ENCODE results near the gene SESN1. TPM values are rescaled to one million over a fixed set of nuclear protein-coding genes. Genes with fewer than 3 reads are reported as not detected.

Gene SESN1
- total RNA-seq, 1 experiment from 2014 or later: 17.5 TPM

DNA sequence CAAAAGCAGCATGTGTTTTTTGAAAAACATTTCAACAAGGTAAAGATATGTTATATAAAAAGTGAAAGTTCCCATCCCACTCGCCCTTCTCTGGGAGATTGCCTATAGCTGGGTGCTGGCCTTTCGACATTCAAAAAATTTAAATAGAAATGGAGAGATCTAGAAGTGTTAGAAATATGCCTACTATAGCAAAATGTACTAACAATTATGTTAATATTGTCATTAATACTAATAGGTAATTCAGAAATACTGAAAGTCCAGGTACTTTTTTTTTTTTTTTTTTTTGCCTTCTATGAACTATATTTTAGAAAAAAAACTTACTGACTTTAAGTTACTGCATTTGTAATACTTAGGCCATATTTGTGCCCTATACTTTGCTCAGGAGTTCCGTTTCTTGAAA, 87.1 kb downstream of the SESN1 start:
- Histone ChIP-seq H2AFZ (ENCODE audit: low read length) (no peak overlapping the region), H2BK12ac (ENCODE audit: insufficient read length, low read depth, low read length) (no peak overlapping the region), H3K4me2 (ENCODE audit: insufficient read depth, insufficient read length, low read length) (no peak overlapping the region), H2BK15ac (ENCODE audit: low read depth, low read length) (no peak overlapping the region), H2BK20ac (ENCODE audit: low read depth, low read length, poor library complexity, severe bottlenecking) (no peak overlapping the region), H4K8ac (replicated peaks; ENCODE audit: insufficient read length, low read depth, low read length) (no peak overlapping the region), H3K27me3 (ENCODE audit: insufficient read depth, low read length) (no peaks in the 10 kb centered on the region), H3K4me1 (ENCODE audit: insufficient read depth, low read length) (no peaks in the 10 kb centered on the region), H3K23ac (ENCODE audit: insufficient read length, low read depth, low read length) (no peak overlapping the region), H3K79me1 (ENCODE audit: insufficient read depth, low read depth, low read length, poor library complexity, severe bottlenecking) (no peaks in the 10 kb centered on the region), H2BK120ac (ENCODE audit: low read depth, low read length, poor library complexity, severe bottlenecking) (no peak overlapping the region), H4K91ac (ENCODE audit: insufficient read length, low read depth, low read length) (no peak overlapping the region), H2BK5ac (ENCODE audit: insufficient read length, low read length) (no peak overlapping the region), H4K5ac (ENCODE audit: insufficient read length, low read depth, low read length) (no peak overlapping the region), H3K14ac (ENCODE audit: insufficient read depth, low read length) (no peak overlapping the region), H3K9ac (ENCODE audit: extremely low read depth, insufficient read length, low read length) (no peak overlapping the region), H4K20me1 (ENCODE audit: control insufficient read depth, insufficient read depth, insufficient read length) (no peaks in the 10 kb centered on the region), H3K79me2 (ENCODE audit: insufficient read depth, low read length) (no peaks in the 10 kb centered on the region; the same call in 1 of the 2 replicates), H3T11ph (ENCODE audit: low read length) (no peak overlapping the region), H3K27ac (ENCODE audit: insufficient read length, low read depth, low read length) (no peak overlapping the region), H2AK5ac (ENCODE audit: insufficient read length, low read length) (no peak overlapping the region), H3K56ac (ENCODE audit: insufficient read length, low read depth, low read length) (no peak overlapping the region), H3K23me2 (ENCODE audit: insufficient read length, low read depth, low read length, poor library complexity, severe bottlenecking) (peaks cover 4% of the 10 kb centered on the region), H3K4ac (ENCODE audit: low read depth, low read length) (no peak overlapping the region), H3K18ac (ENCODE audit: insufficient read length, low read depth, low read length) (no peak overlapping the region), H3K9me3 (ENCODE audit: control insufficient read depth, low read depth, low read length) (no peaks in the 10 kb centered on the region)
- TF ChIP-seq, protein P1, sequence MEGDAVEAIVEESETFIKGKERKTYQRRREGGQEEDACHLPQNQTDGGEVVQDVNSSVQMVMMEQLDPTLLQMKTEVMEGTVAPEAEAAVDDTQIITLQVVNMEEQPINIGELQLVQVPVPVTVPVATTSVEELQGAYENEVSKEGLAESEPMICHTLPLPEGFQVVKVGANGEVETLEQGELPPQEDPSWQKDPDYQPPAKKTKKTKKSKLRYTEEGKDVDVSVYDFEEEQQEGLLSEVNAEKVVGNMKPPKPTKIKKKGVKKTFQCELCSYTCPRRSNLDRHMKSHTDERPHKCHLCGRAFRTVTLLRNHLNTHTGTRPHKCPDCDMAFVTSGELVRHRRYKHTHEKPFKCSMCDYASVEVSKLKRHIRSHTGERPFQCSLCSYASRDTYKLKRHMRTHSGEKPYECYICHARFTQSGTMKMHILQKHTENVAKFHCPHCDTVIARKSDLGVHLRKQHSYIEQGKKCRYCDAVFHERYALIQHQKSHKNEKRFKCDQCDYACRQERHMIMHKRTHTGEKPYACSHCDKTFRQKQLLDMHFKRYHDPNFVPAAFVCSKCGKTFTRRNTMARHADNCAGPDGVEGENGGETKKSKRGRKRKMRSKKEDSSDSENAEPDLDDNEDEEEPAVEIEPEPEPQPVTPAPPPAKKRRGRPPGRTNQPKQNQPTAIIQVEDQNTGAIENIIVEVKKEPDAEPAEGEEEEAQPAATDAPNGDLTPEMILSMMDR (conservative IDR thresholded peaks at IDR 0.05): no peak
- peak overlapping the region in 1 of 2 experiments; percentile 86; a peak in 3 of 5 replicates for H3K4me3 Mint-ChIP-seq
- no peak for DNase-seq
- no peaks in the 10 kb centered on the region for H3K9me3 Mint-ChIP-seq
- WGBS (ENCODE audit: extremely low coverage, insufficient read length, low lambda C conversion rate): no CpG with 5 or more reads among the region's 3 CpGs
- peaks cover 25 to 29% of the 10 kb centered on the region in 2 experiments for H3K4me1 Mint-ChIP-seq
- no peaks in the 10 kb centered on the region for H3K36me3 Mint-ChIP-seq (ENCODE audit: insufficient read depth in 1 of 3, low read depth in 3 of 3)
- H3K27ac Mint-ChIP-seq: no peak overlapping the region
- H3K27me3 Mint-ChIP-seq (ENCODE audit: low read depth): no peaks in the 10 kb centered on the region

All from H9 (cell line).